GM19463 (cell line): ENCODE data around the gene TECPR1.
A peak's percentile ranks its signal among the peaks of the same experiment; 100 is the strongest.

Experiments used
- ATAC-seq: cut with Tn5 transposase; IDR thresholded peaks from one replicate; pipeline ENCODE4 v1.9.1; 2021; ENCODE audit warnings: mild to moderate bottlenecking, moderate library complexity; ENCODE audit not compliant: unreplicated experiment

Gene TECPR1

GRCh38 chr7:98285157-98286092, 33.4 kb upstream of the TECPR1 start:
- ATAC-seq: no peak

GRCh38 chr7:98284335-98285036, 32.5 kb upstream of the TECPR1 start:
- no peak for ATAC-seq

DNA sequence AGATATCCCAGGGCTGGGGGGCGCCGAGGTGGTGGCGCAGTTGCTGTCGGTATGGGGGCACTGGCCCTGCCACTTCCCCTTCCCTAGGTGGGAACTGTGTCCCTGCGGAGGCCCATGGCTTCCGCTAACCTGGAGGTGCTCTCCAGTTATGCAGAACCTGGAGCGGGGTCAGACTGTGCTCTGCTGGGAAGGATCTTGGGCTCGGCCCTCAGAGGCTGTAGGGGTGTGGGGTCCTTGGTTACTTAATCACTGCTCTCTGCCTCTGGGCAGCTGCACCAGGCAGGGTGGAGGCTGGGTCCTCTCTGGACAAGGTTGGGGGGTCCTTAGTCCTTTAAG, 31.8 kb upstream of the TECPR1 start:
- ATAC-seq: no peak

DNA sequence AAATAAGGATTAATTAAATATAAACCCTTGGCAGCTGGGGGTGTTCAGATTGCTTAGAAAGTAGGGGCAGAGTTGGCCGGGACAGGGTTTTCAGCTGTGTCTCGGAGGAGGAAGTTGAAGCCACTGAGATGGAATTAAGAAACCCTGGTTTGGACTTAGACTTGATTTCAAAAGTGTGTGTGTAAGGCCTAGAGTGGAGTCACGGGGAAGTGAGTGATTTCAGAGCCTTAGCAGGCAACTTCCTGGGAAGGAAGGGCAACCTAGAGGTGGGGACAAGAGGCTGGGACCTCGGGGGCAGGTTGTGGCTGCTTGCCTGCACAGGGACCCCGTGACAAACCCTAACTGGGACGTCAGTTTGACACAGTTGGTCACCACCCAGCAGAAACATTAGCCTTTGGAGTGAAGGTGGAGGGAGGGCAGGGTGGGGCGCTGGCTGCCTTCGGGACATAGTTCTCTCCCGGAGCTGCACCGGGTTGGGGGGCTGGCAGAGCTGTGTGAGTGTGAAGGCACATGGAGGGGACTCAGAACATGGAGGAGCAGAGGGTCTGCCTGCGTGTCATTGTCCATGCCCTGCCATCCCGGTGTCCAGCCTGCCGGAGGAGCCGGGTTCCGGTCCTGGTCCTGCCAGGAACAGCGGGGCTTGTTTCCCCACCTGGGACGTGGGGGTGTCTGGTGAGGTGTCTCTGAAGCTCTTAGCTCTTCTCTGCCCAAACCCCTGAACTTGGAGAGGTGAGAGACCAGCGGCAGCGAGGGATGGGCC, 31.3 kb upstream of the TECPR1 start:
- no peak for ATAC-seq

DNA sequence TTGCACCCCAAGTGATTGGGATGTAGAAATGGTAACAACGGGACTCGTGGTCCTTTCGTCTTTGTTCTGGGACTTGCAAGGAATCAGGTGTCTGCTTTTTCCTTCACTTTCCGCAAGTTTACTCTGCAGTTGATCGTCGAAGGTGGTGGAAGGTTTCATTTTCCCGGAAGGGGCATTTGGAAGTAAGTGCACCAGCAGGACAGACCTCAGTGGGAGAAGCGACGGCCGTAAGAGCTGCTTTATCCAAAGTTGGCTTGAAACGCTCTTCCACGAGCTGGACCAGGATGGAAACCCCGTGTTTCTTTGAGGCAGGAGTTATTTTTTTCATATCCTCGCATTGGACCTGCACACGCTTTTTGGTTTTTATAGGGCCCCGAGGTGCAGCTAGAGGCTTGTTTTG, 30.7 kb upstream of the TECPR1 start:
- ATAC-seq: no peak

DNA sequence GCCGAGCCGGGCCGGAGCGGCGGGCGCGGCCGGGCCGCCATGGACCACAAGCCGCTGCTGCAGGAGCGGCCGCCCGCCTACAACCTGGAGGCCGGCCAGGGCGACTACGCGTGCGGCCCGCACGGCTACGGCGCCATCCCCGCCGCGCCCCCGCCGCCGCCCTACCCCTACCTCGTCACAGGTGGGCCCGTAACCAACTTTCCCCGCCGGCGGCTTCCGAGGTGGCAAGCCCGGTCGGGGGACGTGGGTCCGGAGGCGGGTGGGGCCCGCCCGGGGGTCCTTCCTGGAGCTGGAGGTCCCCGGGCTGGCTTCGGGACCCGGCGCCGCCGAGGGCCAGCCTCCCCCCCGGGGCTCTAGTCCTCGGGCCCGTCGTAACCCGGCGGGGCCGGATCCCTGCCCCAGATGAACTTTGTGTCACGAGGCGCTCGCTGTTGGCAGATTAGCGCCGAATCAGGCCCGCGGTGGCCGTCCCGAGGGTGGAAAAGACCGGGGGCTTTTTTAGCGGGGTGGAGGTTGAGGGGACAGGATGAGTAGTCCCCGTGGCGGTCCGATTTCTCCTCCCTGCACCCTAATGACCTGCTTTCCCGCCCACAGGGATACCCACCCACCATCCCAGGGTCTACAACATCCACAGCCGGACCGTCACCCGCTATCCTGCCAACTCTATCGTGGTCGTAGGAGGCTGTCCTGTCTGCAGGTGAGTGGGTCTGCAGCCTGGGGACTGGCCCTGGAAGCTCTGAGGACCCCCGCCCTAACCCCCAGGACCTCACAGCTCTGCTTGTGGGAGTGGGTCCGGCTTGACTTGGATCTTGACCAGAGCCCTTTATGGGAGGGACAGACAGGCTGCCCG, 29.9 kb upstream of the TECPR1 start:
- ATAC-seq: peak; percentile 33

- peak; percentile 80 for ATAC-seq
Measured at GRCh38 chr7:98280791-98281756, 29.0 kb upstream of the TECPR1 start, which contains the start of gene BRI3. TSS of gene BRI3 (plus strand) at chr7:98281686. CDS start at chr7:98281796, 110 bp downstream.

DNA sequence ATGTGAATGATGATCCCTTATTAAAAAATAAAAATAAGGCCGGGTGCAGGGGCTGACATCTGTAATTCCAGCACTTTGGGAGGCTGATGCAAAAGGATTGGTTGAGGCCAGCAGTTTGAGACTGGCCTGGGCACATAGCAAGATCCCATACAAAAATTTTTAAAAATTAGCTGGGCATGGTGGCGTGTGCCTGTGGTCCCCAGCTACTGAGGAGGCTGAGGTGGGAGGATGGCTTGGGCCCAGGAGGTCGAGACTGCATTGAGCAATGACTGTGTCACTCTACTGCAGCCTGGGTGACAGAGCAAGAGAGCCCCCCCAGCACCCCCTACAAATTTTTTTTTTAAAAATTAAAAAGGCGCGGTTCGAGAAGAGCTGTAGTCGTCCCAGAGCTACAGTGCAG, 28.3 kb upstream of the TECPR1 start:
- no peak for ATAC-seq

- ATAC-seq: no peak
Measured at GRCh38 chr7:98278936-98279335, 26.9 kb upstream of the TECPR1 start.

GRCh38 chr7:98278408-98278807, 26.4 kb upstream of the TECPR1 start:
- ATAC-seq: no peak

DNA sequence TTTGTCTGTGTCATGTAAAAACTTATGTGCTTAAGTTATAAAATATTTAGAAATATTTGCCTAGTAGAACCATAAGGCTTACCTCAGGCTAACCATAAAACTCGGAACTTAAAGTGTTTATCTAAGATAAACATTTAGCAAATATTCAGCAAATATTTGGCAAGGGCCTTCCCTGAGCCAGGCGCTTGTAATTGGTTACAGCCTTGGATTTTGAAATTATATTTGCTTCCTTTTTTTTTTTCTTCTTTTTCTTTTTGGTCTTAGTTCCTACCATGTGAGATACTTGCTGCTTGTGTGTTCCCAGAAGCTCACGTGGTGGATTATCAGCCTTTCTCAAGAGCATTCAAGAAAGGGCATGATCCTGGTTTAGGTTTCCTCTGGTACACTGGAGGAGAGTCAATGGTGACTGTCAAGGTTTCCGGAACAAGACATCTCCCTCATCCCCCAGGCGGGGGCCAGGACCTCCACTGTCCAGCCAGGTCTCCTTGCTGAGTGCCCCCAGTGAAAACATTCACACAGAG, 24.3 kb upstream of the TECPR1 start:
- ATAC-seq: no peak

DNA sequence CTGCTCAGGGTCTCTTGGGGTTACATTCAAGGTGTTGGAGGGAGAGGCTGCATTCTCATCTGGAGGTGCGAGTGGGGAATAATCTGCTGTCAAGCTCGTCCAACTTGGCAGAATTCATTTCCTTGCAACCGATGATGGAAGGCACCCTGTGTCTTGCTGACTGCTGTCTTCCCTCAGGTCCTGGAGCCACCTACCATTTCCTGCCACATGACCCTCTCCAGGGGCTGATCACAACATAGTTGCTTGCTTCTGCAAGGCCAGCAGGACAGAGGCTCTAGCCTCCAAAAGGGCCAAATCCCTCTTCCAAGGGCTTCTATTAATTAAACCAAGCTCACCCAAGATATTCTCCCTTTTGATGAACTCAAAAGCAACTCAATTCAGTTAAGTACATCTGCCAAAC, 15.3 kb upstream of the TECPR1 start:
- no peak for ATAC-seq

DNA sequence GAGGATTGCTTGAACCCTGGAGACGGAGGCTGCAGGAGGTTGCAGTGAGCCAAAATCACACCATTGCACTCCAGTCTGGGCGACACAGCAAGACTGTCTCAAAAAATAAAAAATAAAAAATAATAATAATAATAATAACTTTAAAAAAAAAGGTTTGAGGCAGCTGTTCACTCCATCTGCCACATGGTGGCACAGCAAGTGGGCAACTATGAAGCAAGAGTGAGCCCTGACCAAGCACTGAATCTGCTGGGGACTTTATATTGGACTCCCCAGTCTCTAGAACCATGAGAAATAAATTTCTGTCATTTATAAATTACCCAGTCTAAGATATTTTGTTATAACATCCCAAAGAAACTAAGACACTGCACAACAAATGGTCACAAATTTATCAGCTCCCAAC, 14.8 kb upstream of the TECPR1 start:
- no peak for ATAC-seq

- no peak for ATAC-seq
Measured at GRCh38 chr7:98265841-98266271, 13.8 kb upstream of the TECPR1 start.

DNA sequence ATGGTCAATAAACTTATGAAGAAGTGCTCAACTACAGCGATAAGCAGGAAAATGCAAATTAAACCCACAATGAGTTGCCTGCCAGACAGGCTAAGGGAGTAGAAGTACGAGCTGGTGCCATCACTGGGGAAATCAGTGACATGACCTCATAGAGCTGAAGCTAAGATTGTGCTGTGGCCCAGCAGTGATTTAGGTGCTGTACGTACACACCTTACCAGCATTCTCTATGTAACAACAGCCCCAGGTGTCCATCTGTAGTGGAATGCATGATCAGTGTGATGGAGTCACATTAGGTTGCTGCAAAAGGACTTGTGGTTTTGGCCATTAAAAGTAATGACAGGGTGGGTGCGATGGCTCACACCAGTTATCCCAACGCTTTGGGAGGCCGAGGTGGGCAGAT, 5.7 kb upstream of the TECPR1 start:
- ATAC-seq: no peak

DNA sequence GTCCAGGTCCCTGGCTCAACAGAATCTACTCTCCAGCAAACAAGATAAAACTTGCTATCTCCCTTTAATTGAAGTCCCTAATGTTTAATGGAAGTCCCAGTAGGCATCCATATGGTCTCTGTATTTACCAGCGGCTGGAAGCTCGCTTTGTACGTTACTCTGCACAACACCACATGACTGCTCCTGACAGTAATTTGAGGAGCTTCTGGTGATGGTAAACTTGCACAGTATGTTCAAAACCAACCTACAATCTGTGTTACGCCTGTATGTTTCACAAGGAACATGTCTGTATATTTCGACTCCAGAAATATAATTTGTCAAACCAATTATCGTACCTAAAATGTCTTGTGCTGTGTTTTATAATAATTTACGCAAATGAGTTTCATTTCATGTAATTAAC, 4.4 kb upstream of the TECPR1 start:
- no peak for ATAC-seq

- no peak for ATAC-seq
Measured at GRCh38 chr7:98254951-98255610, 3.0 kb upstream of the TECPR1 start.

DNA sequence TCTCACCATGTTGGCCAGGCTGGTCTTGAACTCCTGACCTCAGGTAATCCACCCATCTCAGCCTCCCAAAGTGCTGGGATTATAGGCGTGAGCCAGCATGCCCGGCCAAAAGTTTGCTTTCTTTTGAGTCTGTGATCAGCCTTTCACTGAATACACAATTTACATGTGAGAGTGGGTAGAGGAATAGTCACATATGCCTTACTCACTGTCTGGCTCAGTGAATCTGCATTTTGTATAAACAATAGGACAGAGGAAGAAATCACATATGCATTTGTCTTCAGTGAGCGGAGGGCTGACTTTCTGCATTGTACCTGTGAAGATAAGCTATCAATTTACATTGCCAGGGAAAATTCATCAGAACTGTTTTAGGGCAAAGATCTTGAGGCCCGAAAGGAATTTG, 2.5 kb upstream of the TECPR1 start:
- ATAC-seq: no peak
